ENCODE measurements around the gene AQP3.

AQP3 gene

DNA sequence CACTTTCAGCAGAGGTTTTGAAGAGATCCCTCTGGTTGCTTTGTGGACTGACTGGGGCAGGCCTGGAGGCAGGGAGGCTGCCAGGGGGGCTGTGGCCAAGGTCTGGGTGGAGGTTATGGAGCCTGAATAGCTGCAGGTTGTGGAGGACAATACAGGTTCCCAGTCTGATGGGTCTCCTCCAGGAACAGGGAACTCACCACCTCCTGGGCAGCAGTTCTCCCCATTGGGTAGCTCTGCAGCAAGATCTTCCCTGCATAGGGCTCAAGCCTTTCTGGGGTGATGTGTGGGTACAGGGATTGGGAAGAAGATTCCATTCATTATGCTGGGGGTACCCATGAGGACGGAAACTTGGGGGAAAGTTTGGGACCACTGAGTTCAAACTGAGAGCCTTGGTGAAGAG, 6.8 kb downstream of the AQP3 start:
- Mint-ChIP-seq H3K27me3 (ENCODE audit: low read depth) (no peaks in the 10 kb centered on the region), H3K4me3 (no peak overlapping the region), H3K27ac (no peak overlapping the region), H3K9me3 (no peaks in the 10 kb centered on the region), H3K4me1 (ENCODE audit: low read depth) (peaks cover 28% of the 10 kb centered on the region), H3K36me3 (ENCODE audit: low read depth) (peaks cover 27% of the 10 kb centered on the region)
- no peak for DNase-seq (ENCODE audit: low spot score)

DNA sequence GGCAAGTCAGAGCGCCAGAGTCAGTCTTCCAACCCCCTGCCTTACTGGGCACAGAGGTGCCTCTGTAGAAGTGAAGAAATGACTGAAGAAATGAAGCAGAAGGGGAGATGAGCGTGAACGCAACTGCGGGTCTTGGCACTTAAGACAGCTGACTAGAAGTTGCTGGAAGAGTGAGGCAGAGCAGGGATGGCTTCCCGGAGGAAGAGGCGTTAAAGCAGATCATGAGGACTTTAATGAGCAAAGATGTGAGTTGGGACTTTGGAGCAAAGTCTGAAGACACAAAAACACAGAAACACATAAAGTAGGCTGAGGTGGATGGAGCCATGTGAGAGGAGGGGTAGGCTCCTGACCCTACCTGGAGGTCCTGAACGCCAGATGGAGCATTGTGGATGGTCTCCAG, 7.2 kb downstream of the AQP3 start:
- Mint-ChIP-seq H3K4me1 (ENCODE audit: low read depth) (peaks cover 26% of the 10 kb centered on the region), H3K4me3 (no peak overlapping the region), H3K27ac (peak overlapping the region; percentile 53), H3K9me3 (no peaks in the 10 kb centered on the region), H3K36me3 (ENCODE audit: low read depth) (peaks cover 26% of the 10 kb centered on the region), H3K27me3 (ENCODE audit: low read depth) (no peaks in the 10 kb centered on the region)
- DNase-seq (ENCODE audit: low spot score): no peak

DNA sequence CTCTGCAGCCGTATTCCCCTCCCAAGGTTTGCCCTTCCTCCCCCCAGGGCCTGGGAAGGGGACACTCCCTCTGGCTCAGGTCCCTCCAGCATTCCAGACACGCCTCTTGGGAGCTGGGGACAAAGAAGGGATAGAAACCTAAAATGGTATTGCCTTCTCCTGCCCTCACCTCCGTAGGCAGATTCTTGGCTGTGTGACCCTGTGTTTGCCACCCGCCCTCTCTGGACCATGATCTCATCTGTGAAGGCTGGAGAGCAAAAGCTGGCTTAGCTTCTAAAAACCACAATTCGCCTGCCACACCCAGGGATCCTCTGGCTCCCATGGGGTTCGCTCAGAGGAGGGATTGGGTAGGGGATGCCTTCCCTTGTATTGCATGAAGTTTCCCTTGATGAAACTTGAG, 7.7 kb downstream of the AQP3 start:
- DNase-seq (ENCODE audit: low spot score): no peak
- H3K9me3 Mint-ChIP-seq: no peaks in the 10 kb centered on the region
- peaks cover 22% of the 10 kb centered on the region for H3K4me1 Mint-ChIP-seq (ENCODE audit: low read depth)
- no peaks in the 10 kb centered on the region for H3K27me3 Mint-ChIP-seq (ENCODE audit: low read depth)
- H3K27ac Mint-ChIP-seq: no peak overlapping the region
- H3K36me3 Mint-ChIP-seq (ENCODE audit: low read depth): peaks cover 23% of the 10 kb centered on the region
- no peak overlapping the region for H3K4me3 Mint-ChIP-seq

DNA sequence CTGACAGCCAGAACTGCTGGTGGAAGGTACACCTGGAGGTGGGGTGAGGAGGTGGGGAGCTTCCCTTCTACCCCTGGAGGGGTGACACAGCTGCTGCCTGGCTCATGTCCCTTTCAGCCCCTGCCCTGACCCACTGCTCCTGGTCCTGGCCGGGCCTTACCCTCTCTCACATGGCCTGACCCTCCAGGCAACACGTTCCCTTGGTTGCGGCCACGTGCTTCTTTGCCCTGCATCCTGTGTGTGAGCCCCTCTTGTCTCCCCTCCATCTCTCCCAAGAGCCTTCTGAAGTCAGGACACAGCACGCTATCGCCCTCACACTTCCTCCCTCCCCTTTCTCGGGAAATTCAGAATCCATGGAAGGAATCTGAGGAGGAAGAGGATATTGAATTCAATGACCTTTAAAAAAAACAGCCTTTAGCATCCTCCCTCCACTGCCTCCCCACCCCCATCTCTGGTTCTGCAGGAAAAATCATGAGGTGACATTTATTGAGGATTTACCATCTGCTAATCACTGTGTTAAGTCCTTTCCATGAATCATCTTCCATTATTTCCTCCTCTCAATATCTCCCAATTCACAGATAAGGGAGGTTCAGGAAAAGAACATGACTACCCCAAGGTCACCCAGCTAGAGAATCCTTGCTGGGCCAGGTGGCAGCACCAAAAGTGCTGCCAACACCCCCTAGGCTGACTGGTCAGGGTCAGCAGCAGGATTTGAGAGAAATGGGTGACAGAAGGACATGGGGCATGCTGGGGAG, 8.3 kb downstream of the AQP3 start:
- Mint-ChIP-seq H3K4me3 (no peak overlapping the region), H3K27ac (no peak overlapping the region), H3K4me1 (ENCODE audit: low read depth) (peaks cover 21% of the 10 kb centered on the region), H3K27me3 (ENCODE audit: low read depth) (no peaks in the 10 kb centered on the region), H3K36me3 (ENCODE audit: low read depth) (peaks cover 21% of the 10 kb centered on the region), H3K9me3 (no peaks in the 10 kb centered on the region)
- no peak for DNase-seq (ENCODE audit: low spot score)

DNA sequence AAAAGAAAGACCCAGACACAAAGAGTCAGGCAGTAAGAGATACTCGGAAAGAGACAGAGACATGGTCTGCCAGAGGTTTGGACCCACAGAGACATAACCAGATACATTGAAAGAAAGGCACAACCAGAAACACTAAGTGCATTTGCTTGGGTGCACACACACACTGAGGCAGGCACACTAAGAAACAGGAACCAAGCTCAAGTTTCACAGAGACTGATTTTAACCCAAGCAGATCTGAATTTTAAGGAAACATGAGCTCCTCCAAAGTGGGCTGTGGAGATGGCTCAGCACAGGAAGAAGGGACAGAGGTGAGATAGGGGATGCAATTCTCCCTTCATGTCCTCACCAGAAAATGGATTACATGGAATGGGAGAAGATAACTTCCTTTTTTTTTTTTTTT, 9.5 kb downstream of the AQP3 start:
- H3K27ac Mint-ChIP-seq: peak overlapping the region; percentile 11
- H3K4me3 Mint-ChIP-seq: no peak overlapping the region
- peaks cover 22% of the 10 kb centered on the region for H3K4me1 Mint-ChIP-seq (ENCODE audit: low read depth)
- H3K27me3 Mint-ChIP-seq (ENCODE audit: low read depth): no peaks in the 10 kb centered on the region
- no peaks in the 10 kb centered on the region for H3K9me3 Mint-ChIP-seq
- no peak for DNase-seq (ENCODE audit: low spot score)
- H3K36me3 Mint-ChIP-seq (ENCODE audit: low read depth): peaks cover 16% of the 10 kb centered on the region

DNA sequence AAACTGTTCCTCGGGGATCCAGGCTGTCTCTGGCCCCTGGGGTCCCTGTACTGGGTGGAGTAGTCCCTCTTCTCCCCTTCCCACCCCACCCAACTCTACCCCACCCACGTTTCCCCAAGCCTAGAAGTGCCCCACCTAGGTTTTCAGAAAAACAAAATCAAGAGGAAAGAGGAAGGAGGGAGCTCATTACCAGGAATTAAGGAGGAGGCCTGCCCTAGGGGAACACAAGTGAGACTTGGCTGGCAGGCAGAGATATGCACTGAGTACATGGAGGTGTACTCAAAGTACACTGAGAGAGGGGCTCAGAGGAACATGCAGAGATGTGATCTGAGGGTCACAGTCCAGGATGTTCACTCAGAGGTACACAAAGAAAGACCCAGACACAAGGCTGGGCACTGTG, 10.2 kb downstream of the AQP3 start:
- H3K36me3 Mint-ChIP-seq (ENCODE audit: low read depth): peaks cover 14% of the 10 kb centered on the region
- peaks cover 22% of the 10 kb centered on the region for H3K4me1 Mint-ChIP-seq (ENCODE audit: low read depth)
- peak overlapping the region; percentile 22 for H3K4me3 Mint-ChIP-seq
- no peak for DNase-seq (ENCODE audit: low spot score)
- no peaks in the 10 kb centered on the region for H3K27me3 Mint-ChIP-seq (ENCODE audit: low read depth)
- H3K9me3 Mint-ChIP-seq: no peaks in the 10 kb centered on the region
- H3K27ac Mint-ChIP-seq: no peak overlapping the region

DNA sequence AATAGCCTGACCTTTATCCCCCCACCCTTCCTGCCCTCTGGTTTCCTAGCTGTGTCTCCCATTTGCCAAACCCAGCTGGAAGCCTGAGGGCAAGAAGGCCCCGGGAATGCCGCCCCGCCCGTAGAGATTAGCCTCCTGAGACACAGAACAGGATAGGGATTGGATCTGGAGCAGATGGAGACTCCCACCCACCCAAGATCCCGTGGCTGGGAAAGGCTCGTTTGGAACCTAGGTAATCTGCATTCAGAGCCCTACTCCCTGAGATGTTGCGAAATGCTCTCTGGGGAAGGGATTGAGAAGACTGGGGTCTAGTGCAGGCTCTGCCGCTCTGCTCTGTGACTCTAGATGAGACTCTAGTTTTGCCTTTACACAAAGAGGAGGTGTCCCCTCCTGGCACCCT, 10.9 kb downstream of the AQP3 start:
- no peaks in the 10 kb centered on the region for H3K9me3 Mint-ChIP-seq
- H3K27ac Mint-ChIP-seq: no peak overlapping the region

DNA sequence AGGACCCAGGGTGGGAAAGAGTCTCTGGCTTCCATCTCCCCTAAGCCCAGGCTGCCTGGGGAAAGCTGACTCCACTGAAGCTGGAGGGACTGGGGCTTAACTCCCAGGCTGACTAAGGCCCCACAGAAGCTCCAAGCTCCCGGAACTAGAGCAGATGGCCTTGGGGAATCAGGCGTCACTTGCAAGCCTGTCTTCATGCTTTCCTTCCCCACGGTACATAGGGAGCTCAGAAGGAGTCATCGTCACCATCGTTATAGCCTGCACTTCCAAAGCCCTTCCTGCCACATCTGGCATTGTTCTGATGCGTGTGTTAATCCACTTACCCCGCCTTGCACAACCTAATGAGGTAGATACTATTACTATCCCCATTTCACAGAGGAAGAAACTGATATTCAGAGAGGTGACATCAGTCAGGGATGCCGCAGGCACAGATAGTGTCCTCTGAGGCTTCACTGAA, 11.5 kb downstream of the AQP3 start:
- Mint-ChIP-seq H3K9me3 (no peaks in the 10 kb centered on the region), H3K4me3 (no peak overlapping the region), H3K27me3 (ENCODE audit: low read depth) (no peaks in the 10 kb centered on the region), H3K36me3 (ENCODE audit: low read depth) (peaks cover 6% of the 10 kb centered on the region), H3K27ac (no peak overlapping the region), H3K4me1 (ENCODE audit: low read depth) (peaks cover 21% of the 10 kb centered on the region)
- DNase-seq (ENCODE audit: low spot score): no peak

More for the DNA sequence above, 10.9 kb downstream of the AQP3 start:
- Mint-ChIP-seq H3K4me3 (no peak overlapping the region), H3K27me3 (ENCODE audit: low read depth) (no peaks in the 10 kb centered on the region), H3K36me3 (ENCODE audit: low read depth) (peaks cover 9% of the 10 kb centered on the region), H3K4me1 (ENCODE audit: low read depth) (peaks cover 23% of the 10 kb centered on the region)
- DNase-seq (ENCODE audit: low spot score): no peak

DNA sequence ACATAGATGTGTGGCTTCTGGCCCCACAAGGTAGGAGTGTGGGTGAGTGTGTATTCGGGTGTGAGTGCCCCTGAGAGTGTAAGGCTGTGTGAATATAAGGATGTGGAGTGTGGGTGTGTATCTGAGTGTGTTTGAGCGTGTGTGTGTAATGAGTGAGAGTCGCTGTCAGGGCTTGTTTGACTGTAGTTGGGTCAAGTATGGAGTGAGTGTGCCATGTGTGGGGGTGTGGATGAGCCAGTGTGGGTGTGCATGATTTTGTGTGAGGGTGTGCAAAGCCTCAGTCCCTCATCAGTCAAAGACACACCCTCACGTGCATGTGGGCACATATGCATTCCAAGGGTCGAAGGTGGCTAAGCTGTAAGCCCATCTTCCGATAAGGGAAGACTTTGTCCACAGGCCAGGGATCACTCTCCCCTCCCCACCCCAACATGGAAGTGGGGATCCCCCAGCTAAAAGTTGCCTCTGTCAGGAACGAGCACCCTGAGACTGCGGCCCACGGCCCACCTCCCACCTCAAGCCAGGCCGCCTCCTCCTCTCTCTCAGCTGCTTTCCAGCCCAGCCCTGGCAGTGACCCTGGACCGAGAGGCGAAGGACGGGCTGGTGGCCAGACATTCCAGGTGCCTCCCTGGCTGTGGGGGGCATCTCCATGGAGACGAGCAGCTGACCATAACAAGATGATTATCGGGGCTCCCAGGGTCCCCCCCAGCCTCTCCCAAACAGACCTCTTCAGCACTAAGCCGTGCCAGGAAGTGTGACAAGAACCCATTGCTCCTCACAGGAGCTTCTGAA, 12.9 kb downstream of the AQP3 start:
- Mint-ChIP-seq H3K36me3 (ENCODE audit: low read depth) (no peaks in the 10 kb centered on the region), H3K4me3 (no peak overlapping the region), H3K27ac (peak overlapping the region; percentile 6), H3K4me1 (ENCODE audit: low read depth) (peaks cover 18% of the 10 kb centered on the region), H3K27me3 (ENCODE audit: low read depth) (no peaks in the 10 kb centered on the region), H3K9me3 (no peaks in the 10 kb centered on the region)
- DNase-seq (ENCODE audit: low spot score): no peak

DNA sequence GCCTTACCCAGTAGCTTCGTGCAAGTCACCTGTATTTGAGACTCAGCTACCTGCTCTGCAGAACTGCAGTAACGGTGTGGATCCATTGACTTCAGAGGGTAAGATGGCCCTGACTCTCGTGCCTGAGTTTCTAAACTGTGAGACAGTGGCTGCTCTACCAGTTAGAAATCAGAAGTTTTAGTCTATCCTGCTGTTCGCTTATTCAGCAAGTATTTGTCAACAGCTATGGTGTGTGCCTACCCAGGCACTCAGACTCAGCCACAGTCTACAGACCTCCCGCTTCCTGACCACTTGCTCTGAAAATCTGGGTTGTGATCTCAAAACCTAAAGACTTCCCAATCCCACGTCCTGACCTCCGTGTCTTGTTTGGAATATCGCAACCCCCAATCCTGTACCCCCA, 13.5 kb downstream of the AQP3 start:
- H3K36me3 Mint-ChIP-seq (ENCODE audit: low read depth): no peaks in the 10 kb centered on the region
- H3K9me3 Mint-ChIP-seq: no peaks in the 10 kb centered on the region
- no peak for DNase-seq (ENCODE audit: low spot score)
- H3K27ac Mint-ChIP-seq: no peak overlapping the region
- no peak overlapping the region for H3K4me3 Mint-ChIP-seq
- H3K4me1 Mint-ChIP-seq (ENCODE audit: low read depth): peaks cover 18% of the 10 kb centered on the region
- no peaks in the 10 kb centered on the region for H3K27me3 Mint-ChIP-seq (ENCODE audit: low read depth)

DNA sequence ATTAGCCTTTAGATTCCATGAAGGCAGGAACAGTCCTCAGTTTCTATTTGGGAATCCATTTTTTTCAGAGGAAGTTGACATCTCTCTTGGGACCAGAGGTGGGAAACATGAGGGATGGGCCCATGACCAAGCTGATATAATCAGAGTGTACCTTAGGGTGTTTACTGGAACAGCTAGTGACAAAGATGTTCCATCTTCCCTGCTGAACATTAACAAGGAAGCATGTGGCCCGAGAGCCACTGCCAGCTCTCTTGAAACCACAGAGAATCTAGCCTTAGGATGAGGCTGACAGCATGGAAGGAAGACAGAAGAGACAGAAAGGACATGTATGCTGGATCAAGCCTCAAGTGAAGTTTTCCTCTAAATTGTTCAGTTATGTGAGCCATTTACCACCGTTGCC, 16.0 kb downstream of the AQP3 start:
- H3K9me3 Mint-ChIP-seq: no peaks in the 10 kb centered on the region
- peaks cover 8% of the 10 kb centered on the region for H3K4me1 Mint-ChIP-seq (ENCODE audit: low read depth)
- H3K36me3 Mint-ChIP-seq (ENCODE audit: low read depth): no peaks in the 10 kb centered on the region
- H3K27ac Mint-ChIP-seq: peak overlapping the region; percentile 56
- no peak overlapping the region for H3K4me3 Mint-ChIP-seq
- H3K27me3 Mint-ChIP-seq (ENCODE audit: low read depth): no peaks in the 10 kb centered on the region
- no peak for DNase-seq (ENCODE audit: low spot score)

DNA sequence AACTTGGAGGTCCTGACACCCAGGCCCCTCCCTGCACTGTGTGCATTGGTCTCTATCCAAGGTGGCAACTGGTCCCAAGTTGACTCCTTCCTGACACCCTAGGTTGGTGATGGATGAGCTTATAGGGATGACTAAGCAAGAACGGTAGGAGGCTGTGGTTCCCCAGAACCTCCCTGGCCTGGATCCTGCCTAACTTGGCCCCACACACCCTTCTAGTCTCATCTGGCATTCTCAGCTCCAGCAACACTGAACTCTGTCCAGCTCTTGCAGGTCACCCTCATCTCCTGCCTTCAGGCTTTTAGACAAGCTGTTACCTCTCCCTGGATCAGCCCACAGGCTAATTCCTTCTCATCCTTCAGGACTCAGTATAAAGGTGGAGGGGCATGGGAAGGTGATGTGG, 16.5 kb downstream of the AQP3 start:
- Mint-ChIP-seq H3K27me3 (ENCODE audit: low read depth) (no peaks in the 10 kb centered on the region), H3K9me3 (no peaks in the 10 kb centered on the region), H3K4me3 (no peak overlapping the region), H3K4me1 (ENCODE audit: low read depth) (peaks cover 6% of the 10 kb centered on the region), H3K27ac (no peak overlapping the region), H3K36me3 (ENCODE audit: low read depth) (no peaks in the 10 kb centered on the region)
- no peak for DNase-seq (ENCODE audit: low spot score)

DNA sequence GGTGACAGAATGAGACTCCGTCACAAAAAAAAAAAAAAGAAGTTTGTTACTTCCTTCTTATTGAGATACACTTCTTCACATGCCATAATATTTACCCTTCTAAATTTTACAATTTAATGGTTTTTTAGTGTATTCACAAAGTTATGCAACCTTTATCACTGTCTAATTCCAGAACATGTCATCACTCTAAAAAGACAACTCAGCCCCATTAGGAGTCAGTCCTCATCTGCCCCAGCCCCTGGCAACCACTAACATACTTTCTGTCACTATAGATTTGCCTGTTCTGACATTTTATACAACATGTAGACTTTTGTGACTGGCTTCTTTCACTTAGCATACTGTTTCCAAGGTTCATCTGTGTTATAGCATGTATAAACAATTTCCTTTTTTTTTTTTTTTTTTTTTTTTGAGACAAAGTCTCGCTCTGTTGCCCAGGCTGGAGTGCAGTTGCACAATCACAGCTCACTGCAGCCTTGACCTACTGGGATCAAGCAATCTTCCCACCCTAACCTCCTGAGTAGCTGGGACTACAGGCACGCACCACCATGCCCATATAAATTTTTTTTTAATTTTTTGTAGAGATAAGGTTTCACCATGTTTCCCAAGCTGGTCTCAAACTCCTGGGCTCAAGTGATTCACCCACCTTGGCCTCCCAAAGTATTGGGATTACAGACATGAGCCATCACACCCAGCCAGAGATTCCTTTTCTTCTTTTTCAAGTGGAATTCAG, 18.0 kb downstream of the AQP3 start:
- Mint-ChIP-seq H3K4me1 (ENCODE audit: low read depth) (peaks cover 5% of the 10 kb centered on the region), H3K36me3 (ENCODE audit: low read depth) (no peaks in the 10 kb centered on the region), H3K4me3 (no peak overlapping the region), H3K27me3 (ENCODE audit: low read depth) (no peaks in the 10 kb centered on the region), H3K27ac (no peak overlapping the region), H3K9me3 (no peaks in the 10 kb centered on the region)
- no peak for DNase-seq (ENCODE audit: low spot score)

DNA sequence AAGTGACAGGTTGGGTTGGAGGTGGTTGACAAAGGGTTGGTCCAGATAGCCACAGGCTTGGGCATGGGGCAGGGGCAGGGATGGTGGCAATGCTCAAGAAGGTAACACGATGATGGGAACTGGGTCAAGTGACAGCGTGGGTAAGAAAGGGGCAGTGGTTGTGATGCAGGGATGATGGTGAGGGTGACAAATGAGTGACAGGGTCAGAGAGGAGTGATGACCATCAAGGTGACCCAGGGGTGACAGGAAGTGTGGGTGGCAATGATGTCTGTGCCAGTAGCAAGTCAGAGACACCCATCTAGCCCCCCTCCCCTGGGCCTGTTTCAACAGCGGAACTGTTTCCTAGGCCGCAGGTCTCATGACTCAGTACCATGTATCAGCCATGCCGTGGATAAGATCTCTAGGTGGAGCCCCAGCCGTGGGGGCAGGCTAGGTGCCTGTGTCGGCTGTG, 20.5 kb downstream of the AQP3 start:
- no peak overlapping the region for H3K4me3 Mint-ChIP-seq
- H3K36me3 Mint-ChIP-seq (ENCODE audit: low read depth): no peaks in the 10 kb centered on the region
- H3K27ac Mint-ChIP-seq: no peak overlapping the region
- no peaks in the 10 kb centered on the region for H3K9me3 Mint-ChIP-seq
- H3K4me1 Mint-ChIP-seq (ENCODE audit: low read depth): peaks cover 2% of the 10 kb centered on the region
- H3K27me3 Mint-ChIP-seq (ENCODE audit: low read depth): no peaks in the 10 kb centered on the region
- no peak for DNase-seq (ENCODE audit: low spot score)
